DMS53 treated with DMSO at 0.1 percent for 48 hours (cell line): ENCODE data around the gene NDUFB6.
"Not testable (repeated sequence)": the region's sequence is repeated elsewhere in the genome, so short reads cannot be mapped to it uniquely, and the experiment has no call there.

ENCODE experiments used
- DNase-seq: peaks from one replicate; lab custom pipeline; 2025; ENCODE audit not compliant: unreplicated experiment; lab: John Stamatoyannopoulos, UW

NDUFB6 gene

DNA sequence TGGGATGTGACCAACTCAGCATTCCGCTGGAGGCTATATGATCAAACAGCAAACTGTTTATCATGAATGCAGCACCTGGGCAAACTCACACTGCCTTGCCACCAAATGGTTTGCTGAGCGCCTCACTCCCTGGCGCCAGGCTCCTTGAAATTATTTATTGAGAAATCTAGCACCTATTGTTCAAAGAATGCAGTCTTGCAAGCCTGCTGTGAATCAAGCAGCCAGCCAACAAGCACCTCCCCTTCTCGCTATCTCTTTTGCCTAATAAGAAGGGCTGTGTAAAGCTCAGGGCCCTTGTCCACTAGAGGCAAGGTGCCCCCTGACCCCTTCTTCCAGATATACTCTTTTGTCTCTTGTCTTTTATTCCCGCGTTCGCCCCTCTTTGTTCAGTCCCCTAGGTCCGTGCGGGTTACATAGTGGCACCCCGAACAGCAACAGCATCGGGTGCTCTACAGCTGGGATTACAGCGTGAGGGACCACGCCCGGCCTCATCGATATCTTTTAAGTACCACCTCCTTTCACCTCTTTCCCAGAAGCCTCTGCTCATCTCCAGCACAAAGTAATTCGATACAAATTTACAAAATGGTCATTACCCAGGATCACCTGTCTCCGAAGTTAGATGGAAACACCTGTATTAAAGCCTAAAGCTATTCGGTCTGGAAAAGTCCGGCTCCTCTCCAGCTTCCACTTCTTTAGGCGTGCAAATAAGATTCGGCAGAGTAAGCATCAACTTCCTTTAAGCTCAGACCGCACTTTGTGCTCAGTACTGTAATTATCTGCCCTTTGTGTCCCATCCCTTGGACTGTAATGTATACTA, 47.9 kb downstream of the NDUFB6 start:
- DNase-seq: peak; percentile 25

DNA sequence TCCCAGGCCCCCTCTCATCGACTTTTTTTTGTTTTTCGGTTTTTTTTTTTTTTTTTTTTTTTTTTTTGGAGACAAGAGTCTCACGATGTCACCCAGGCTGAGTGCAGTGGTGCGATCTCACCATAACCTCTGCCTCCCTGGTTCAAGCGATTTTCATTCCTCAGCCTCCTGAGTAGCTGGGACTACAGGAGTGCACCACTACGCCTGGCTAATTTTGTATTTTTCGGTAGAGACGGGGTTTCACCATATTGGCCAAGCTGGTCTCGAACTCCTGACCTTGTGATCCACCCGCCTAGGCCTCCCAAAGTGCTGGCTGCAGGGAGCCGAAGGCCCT, 48.4 kb downstream of the NDUFB6 start:
- not testable (repeated sequence) for DNase-seq

DNA sequence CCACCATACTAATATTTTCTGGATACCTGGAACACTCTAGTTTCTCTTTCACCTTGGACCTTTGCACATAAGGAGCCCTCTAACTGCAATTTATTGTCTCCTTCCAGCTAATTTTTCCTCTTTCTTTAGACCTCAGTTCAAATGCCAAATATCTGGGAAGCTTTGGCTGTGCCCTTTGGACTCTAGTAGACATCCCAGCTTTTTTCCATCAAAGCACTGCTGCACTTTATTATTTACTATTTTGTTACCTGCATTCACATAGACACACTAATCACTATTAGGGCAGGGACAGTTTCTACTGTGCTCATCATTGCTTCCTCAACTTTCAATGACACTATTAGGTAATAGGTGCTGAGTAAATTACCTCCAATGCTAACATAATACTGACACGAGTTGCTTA, 49.0 kb downstream of the NDUFB6 start:
- no peak for DNase-seq

DNA sequence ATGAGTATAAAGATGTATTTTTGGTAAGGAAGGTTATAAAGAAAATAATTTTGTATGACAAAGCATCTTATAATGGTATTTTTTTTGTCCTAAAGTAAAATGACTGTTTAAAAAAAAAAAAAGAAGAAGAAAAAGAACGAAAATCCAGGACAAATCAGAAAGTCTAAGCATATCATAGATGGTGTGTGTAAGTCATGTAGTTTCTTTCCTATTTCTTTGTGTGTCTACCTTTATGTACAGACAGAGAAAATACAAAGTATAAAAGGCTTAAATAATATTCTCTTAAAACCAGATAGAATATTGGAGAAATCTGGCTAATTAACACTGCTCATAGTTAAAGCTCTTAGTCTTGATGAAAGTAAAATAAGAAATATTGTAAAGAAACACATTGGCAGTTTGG, 54.7 kb downstream of the NDUFB6 start:
- DNase-seq: no peak

DNA sequence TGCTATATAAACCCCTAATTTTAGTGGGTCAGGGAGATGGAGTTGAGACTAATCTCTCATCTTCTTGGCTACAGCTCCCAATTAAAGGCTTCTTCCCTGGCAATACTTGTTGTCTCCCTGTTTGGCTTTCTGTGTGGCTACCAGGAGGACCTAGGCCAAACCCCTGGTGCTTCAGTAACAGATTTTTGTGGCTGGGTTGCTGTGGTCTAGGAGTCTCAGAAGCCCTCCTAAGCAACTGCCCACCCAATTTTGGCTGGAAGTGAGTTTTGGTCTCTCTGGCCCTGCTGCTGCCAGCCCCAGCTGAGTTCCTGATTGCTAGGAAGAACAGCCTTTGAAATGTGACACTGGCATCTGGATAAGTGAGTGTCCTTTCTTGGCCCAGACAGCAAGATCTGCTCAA, 56.7 kb downstream of the NDUFB6 start:
- no peak for DNase-seq

DNA sequence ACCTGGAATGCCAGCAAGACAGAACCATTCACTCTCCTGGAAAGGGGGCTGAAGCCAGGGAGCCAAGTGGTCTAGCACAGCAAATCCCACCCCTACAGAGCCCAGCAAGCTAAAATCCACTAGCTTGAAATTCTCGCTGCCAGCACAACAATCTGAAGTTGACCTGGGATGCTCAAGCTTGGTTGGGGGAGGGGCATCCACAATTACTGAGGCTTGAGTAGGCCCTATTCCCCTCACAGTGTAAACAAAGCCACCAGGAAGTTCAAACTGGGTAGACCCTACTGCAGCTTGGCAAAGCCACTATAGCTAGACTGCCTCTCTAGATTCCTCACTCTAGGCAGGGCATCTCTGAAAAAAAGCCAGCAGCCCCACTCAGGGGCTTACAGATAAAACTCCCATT, 64.2 kb downstream of the NDUFB6 start:
- DNase-seq: no peak

DNA sequence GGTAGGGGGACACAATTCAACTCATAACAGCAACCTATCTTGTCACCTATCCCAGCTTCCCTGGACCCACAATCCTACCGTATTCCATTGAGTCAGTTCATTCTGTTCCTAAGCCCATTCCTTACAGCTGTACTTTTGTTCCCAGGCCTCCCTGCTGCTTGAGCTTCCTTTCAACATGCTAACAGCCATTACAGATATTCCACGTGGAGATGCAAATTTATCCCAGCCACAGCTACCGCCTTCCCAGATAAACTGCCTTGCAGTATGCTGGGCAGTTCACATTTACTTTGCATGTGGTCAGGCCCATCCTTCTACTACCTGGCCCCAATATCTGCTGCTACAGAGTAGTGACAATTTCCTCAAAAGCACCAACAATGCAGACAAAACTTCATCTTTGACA, 70.0 kb downstream of the NDUFB6 start:
- DNase-seq: no peak
